Ovary (tissue), 3 donors: Measurements from ENCODE around the gene AFG1L.

Experiments
- POLR2A ChIP-seq: fragments of 450-650 bp; IDR thresholded peaks from one replicate; pipeline ENCODE4 v1.6.1; 2017; ENCODE audit warnings: antibody characterized with exemption, mild to moderate bottlenecking, moderate library complexity
- TF ChIP-seq, protein P1 (sequence below), 3 donors: fragments of 450-650 bp in 2 of 3; fragments of 200-600 bp in 1 of 3; IDR thresholded peaks; one replicate each; pipeline versions ENCODE4 v1.5.1 to v1.8.0; 2016 to 2022; ENCODE audit warnings: antibody characterized with exemption in 3 of 3, mild to moderate bottlenecking in 1 of 3
- donor health status: DM: no; HTN: no; CAD: no.

DNA sequence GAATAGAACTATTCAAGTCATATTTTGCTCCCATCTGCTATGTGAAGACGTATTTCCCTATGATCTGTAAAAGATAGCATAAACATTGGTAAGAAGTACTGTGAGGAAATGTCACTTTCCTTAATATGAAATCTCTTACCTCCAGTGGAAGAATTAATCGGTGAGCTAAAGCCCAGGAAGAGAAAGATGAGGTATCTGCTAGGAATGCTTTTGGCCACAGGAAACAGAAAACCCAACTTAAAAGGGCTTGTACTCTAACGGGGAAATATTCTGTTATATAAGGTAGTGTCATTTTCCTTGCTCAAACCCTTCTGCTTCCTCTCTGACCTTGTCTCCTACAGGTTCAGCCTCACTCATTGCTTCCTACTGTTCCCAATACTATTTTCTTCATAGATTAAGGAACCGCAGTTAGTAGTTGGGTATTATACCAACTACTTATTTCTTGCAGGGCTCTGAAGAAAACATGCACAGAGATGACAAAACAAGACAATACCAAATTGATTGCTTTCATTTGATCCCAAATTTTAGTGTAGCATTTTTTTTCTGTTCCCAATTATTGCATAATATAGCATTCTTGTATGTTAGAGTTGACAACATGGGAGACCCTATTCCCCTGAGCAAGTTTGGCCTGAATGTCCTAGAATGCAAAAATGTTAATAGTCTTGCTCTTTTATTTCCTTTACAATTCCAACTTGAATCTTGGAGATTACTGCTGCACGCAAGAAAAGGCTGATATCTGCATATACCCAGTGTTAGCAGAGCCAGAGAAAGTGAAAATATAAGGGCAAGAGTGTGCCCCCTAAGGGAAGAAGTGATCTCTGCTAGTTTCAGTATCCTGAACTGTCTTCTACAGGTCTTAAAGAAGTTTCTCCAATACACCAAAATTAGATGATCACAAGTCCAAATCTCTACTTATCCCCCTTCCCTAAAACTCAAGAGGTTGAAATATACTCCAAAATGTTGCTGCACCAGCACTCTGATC lies 65.3 kb downstream of the AFG1L start:
- TF ChIP-seq, protein P1, sequence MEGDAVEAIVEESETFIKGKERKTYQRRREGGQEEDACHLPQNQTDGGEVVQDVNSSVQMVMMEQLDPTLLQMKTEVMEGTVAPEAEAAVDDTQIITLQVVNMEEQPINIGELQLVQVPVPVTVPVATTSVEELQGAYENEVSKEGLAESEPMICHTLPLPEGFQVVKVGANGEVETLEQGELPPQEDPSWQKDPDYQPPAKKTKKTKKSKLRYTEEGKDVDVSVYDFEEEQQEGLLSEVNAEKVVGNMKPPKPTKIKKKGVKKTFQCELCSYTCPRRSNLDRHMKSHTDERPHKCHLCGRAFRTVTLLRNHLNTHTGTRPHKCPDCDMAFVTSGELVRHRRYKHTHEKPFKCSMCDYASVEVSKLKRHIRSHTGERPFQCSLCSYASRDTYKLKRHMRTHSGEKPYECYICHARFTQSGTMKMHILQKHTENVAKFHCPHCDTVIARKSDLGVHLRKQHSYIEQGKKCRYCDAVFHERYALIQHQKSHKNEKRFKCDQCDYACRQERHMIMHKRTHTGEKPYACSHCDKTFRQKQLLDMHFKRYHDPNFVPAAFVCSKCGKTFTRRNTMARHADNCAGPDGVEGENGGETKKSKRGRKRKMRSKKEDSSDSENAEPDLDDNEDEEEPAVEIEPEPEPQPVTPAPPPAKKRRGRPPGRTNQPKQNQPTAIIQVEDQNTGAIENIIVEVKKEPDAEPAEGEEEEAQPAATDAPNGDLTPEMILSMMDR (IDR thresholded peaks at IDR 0.05), result no peak
- no peak for TF ChIP-seq POLR2A
